Fibroblast of lung (primary cell): ENCODE data around the gene RFX8. TPM values are rescaled to one million over a fixed set of nuclear protein-coding genes. Genes with fewer than 3 reads are reported as not detected.

ENCODE experiments used
- DNase-seq, 2 donors: peaks; one replicate each; pipeline versions ENCODE4 v3.0.0 to v3.0.0-alpha.2; 2010; ENCODE audit warnings: low read depth in 2 of 2
- H2AFZ ChIP-seq: 2 replicates; pipeline ENCODE4 v1.5.1; 2012; ENCODE audit warnings: low read length, control low read depth, inconsistent platforms
- H3K27ac ChIP-seq: 2 replicates; pipeline ENCODE4 v1.5.1; 2011; ENCODE audit warnings: low read length, control low read depth; ENCODE audit not compliant: insufficient read depth
- H3K27me3 ChIP-seq: 2 replicates; pipeline ENCODE4 v1.5.1; 2011; ENCODE audit warnings: mild to moderate bottlenecking, low read length; ENCODE audit not compliant: control insufficient read depth, insufficient read depth
- H3K36me3 ChIP-seq: 2 replicates; pipeline ENCODE4 v1.5.1; 2011; ENCODE audit warnings: low read length; ENCODE audit not compliant: control insufficient read depth, insufficient read depth
- H3K4me1 ChIP-seq: 2 replicates; pipeline ENCODE4 v1.5.1; 2011; ENCODE audit warnings: low read length; ENCODE audit not compliant: control insufficient read depth, insufficient read depth; ENCODE audit errors: extremely low read depth
- H3K4me2 ChIP-seq: 2 replicates; pipeline ENCODE4 v1.5.1; 2011; ENCODE audit warnings: low read length, control low read depth; ENCODE audit not compliant: insufficient read depth; ENCODE audit errors: extremely low read depth
- H3K4me3 ChIP-seq, 4 experiments: fragments of 200-600 bp in 1 of 4; sonication (generic) in 1 of 4; replicated peaks in 1 of 4; 2 replicates each; pipeline ENCODE4 v1.5.1; 2011 to 2016; ENCODE audit warnings: low read length in 4 of 4, low read depth in 3 of 4, mild to moderate bottlenecking in 3 of 4, control low read depth in 2 of 4, inconsistent platforms in 1 of 4, mixed read lengths in 1 of 4; ENCODE audit not compliant: insufficient read depth in 1 of 4; ENCODE audit errors: control extremely low read depth in 1 of 4
- H3K79me2 ChIP-seq: 2 replicates; pipeline ENCODE4 v1.5.1; 2012; ENCODE audit warnings: mild to moderate bottlenecking, low read length, inconsistent platforms; ENCODE audit not compliant: control insufficient read depth, insufficient read depth
- H3K9ac ChIP-seq: 2 replicates; pipeline ENCODE4 v1.5.1; 2011; ENCODE audit warnings: mild to moderate bottlenecking, low read length, control low read depth; ENCODE audit not compliant: insufficient read depth
- H3K9me3 ChIP-seq: 2 replicates; pipeline ENCODE4 v1.5.1; 2012; ENCODE audit warnings: low read depth, low read length; ENCODE audit not compliant: control insufficient read depth, insufficient read depth
- H4K20me1 ChIP-seq: 2 replicates; pipeline ENCODE4 v1.5.1; 2011; ENCODE audit warnings: low read length; ENCODE audit not compliant: control insufficient read depth, insufficient read depth; ENCODE audit errors: extremely low read depth
- CTCF ChIP-seq, 2 donors: IDR thresholded peaks in 1 of 2; conservative IDR thresholded peaks in 1 of 2; 1 replicate in 1 of 2; 2 replicates in 1 of 2; pipeline ENCODE4 v1.5.1; 2011 to 2012; ENCODE audit warnings: low read length in 2 of 2, control low read depth in 1 of 2, inconsistent platforms in 1 of 2, low read depth in 1 of 2, mild to moderate bottlenecking in 1 of 2
- EZH2 ChIP-seq: IDR thresholded peaks from 2 replicates; pipeline ENCODE4 v1.5.1; 2012; ENCODE audit warnings: low read length, control low read depth, mild to moderate bottlenecking; ENCODE audit errors: missing control alignments
- polyA plus RNA-seq, 2 donors: library from polyadenylated mRNA; depleted of rRNA in 1 of 2; stranded (reverse) in 1 of 2; unstranded in 1 of 2; fragments of >200 nt; gene quantifications; 2 replicates each; pipeline ENCODE4 v1.2.1, GENCODE V29; 2011 to 2012; ENCODE audit warnings: missing spikeins in 1 of 2
- total RNA-seq: library from RNA; depleted of rRNA; stranded (reverse); fragments of >200 nt; gene quantifications from 2 replicates; pipeline ENCODE4 v1.2.1, GENCODE V29; 2014

RFX8 gene
- total and polyA plus RNA-seq, 2 donors (not counting 1 experiment from before 2014, with no cell fraction given): 4.3 to 12.4 TPM

- no peaks in the 10 kb centered on the region for H3K79me2 ChIP-seq
Measured at GRCh38 chr2:101379091-101379490, 95.8 kb downstream of the RFX8 start.

GRCh38 chr2:101375653-101376052, 99.3 kb downstream of the RFX8 start:
- Histone ChIP-seq H3K79me2 (no peaks in the 10 kb centered on the region), H3K9me3 (no peaks in the 10 kb centered on the region), H3K27ac (no peak overlapping the region), H4K20me1 (no peaks in the 10 kb centered on the region), H2AFZ (no peak overlapping the region), H3K36me3 (no peaks in the 10 kb centered on the region), H3K4me2 (no peak overlapping the region), H3K9ac (no peak overlapping the region), H3K4me1 (peaks cover under 1% of the 10 kb centered on the region), H3K27me3 (peaks cover 8% of the 10 kb centered on the region), H3K4me3 (no peak overlapping the region)
- no peak for DNase-seq
- no peak for TF ChIP-seq CTCF (conservative IDR thresholded peaks at IDR 0.05 in 1 of 2, IDR thresholded peaks at IDR 0.05 in 1 of 2; ENCODE audit: low read depth in 1 of 2, low read length in 2 of 2)
- no peak for TF ChIP-seq EZH2

More at GRCh38 chr2:101379091-101379490, 95.8 kb downstream of the RFX8 start:
- Histone ChIP-seq H4K20me1 (no peaks in the 10 kb centered on the region), H3K9ac (no peak overlapping the region), H3K4me2 (no peak overlapping the region), H3K36me3 (no peaks in the 10 kb centered on the region), H3K27ac (no peak overlapping the region), H3K4me1 (peaks cover 4% of the 10 kb centered on the region), H3K4me3 (no peak overlapping the region), H2AFZ (no peak overlapping the region), H3K27me3 (no peaks in the 10 kb centered on the region), H3K9me3 (no peaks in the 10 kb centered on the region)
- TF ChIP-seq EZH2 (no peak), CTCF (conservative IDR thresholded peaks at IDR 0.05 in 1 of 2, IDR thresholded peaks at IDR 0.05 in 1 of 2; ENCODE audit: low read depth in 1 of 2, low read length in 2 of 2) (no peak)
- DNase-seq: no peak

- no peak overlapping the region for H2AFZ ChIP-seq
- H4K20me1 ChIP-seq: no peaks in the 10 kb centered on the region
- no peak overlapping the region for H3K4me3 ChIP-seq
- peaks cover 8% of the 10 kb centered on the region for H3K27me3 ChIP-seq
- no peak for DNase-seq
- H3K27ac ChIP-seq: no peak overlapping the region
- no peak for TF ChIP-seq CTCF (conservative IDR thresholded peaks at IDR 0.05 in 1 of 2, IDR thresholded peaks at IDR 0.05 in 1 of 2; ENCODE audit: low read depth in 1 of 2, low read length in 2 of 2)
- no peak for TF ChIP-seq EZH2
- no peak overlapping the region for H3K4me2 ChIP-seq
- H3K36me3 ChIP-seq: no peaks in the 10 kb centered on the region
- no peaks in the 10 kb centered on the region for H3K4me1 ChIP-seq
- no peaks in the 10 kb centered on the region for H3K79me2 ChIP-seq
- no peak overlapping the region for H3K9ac ChIP-seq
- H3K9me3 ChIP-seq: no peaks in the 10 kb centered on the region
Measured at GRCh38 chr2:101374821-101375561, 99.9 kb downstream of the RFX8 start.
